Brain pericyte (primary cell): Measurements from ENCODE around the gene IBA57.

Experiments
- DNase-seq: peaks from one replicate; pipeline ENCODE4 v3.0.0-alpha.2; 2012; ENCODE audit warnings: low read depth, low spot score

IBA57 gene

DNA sequence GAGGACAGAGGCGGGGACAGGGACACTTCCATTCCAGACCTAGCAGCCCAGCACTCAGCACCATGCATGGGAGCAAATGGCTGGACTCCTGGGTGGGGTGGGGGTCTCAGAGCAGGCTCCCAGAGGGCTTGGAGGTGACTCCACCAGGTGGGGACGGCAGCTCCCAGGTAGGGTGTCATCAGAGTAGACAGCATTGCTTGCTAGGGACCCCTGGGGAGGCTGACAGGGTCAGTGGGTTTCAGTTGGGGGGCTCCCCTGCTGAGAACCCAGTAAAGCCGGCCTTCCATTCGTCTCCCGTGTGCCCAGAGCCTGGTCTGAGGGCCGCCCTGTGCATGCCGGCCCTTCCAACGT lies 20.6 kb upstream of the IBA57 start:
- DNase-seq: no peak

GRCh38 chr1:228145463-228146416 lies 19.9 kb upstream of the IBA57 start:
- DNase-seq: no peak

DNA sequence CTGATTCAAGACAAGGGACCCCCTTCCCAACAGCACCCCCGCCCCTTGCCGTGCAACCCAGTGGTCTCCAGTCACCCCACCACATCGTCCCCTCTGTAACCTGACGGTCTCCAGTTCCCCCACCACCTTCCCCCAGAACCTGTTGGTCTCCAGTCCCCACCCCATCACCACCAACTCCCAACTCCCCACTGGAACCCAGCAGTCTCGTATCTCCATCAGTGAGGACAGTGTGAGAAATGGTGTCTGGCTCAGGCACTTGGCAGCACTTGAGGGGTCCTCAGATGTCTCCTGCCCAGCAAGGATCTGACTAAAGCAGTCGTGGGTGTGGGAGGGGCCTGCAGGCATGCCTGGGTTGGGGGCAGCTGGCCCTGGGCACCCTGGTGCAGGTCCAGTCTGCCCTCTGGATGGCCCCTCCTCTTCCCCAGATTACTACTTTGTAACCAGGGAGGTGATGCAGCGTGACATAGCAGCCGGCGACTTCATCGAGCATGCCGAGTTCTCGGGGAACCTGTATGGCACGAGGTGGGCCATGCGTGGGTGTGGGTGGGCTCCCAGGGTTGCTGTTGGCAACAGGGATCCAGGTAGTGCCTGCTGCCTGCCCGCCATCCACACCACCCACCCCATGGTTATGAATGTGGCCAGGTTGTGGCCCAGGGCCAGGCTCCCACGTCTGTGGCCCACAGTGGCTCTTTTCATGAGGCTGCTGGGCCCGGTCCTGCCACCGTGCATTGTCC lies 19.0 kb upstream of the IBA57 start:
- DNase-seq: no peak

- no peak for DNase-seq
Measured at GRCh38 chr1:228147151-228147693, 18.4 kb upstream of the IBA57 start.

GRCh38 chr1:228147768-228148167 lies 17.8 kb upstream of the IBA57 start:
- DNase-seq: no peak

DNA sequence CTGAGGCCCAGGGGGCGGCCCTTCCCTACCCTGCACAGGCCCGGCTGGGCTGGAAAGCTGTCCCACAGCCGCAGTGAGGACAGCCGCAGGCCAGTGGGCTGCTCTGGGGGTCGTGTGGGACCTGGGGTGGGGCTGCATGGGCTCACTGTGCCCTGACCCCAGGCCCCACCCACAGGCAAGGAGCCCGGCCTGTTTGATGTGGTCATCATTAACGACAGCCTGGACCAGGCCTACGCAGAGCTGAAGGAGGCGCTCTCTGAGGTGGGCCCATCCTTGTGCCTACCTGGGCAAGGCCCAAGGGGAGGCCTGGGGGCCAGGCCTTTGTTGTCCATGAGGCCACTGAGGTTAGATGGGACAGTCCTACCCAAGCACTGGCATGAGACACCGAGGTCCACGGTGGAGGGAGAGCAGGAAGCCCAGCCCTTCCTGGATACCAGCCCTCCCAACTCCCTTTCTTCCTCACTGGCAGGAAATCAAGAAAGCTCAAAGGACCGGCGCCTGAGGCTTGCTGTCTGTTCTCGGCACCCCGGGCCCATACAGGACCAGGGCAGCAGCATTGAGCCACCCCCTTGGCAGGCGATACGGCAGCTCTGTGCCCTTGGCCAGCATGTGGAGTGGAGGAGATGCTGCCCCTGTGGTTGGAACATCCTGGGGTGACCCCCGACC lies 17.3 kb upstream of the IBA57 start:
- no peak for DNase-seq

GRCh38 chr1:228148935-228149405 lies 16.6 kb upstream of the IBA57 start:
- DNase-seq: no peak

- no peak for DNase-seq
Measured at GRCh38 chr1:228149406-228150119, 16.0 kb upstream of the IBA57 start, which contains the start of gene GJC2. Gene GJC2 (plus strand): TSS chr1:228149930. CDS start chr1:228157759, 7,829 bp downstream.

GRCh38 chr1:228150120-228150460 lies 15.5 kb upstream of the IBA57 start:
- DNase-seq: no peak

DNA sequence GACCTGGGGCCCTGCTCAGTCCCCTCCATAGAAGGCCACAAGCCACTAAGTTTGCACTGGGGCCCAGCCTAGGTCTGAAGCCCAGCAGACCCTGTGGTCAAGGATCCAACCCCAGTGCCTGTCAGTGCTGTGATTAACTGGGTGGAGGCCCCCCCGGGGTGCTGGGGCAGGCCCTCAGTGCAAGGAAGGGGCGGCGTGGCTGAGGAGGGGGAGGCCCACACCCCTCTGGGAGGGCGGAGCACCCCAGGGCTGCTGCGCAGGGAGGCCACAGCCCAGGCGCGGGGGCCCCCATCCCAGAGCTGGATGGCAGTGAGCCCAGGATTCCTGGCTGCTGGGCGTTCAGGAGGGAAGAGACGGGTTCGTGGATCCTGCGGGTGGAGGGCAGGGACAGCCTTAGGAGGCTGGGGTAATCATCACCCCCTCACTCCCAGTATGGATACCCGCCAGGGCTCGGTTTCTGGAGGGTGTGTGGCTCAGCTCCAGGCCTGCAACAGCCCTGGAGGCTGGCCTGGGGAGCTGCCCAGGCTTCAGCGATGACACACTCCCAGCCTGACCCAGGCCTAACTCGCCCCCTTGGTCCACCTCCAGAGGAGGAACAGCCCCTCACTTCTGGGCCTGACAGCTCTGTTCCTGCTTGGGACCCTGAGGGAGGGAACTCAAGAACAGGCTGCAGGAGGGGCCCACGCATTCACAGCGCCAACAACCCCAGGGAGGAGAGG lies 15.0 kb upstream of the IBA57 start:
- no peak for DNase-seq

- DNase-seq: no peak
Measured at GRCh38 chr1:228151180-228151925, 14.3 kb upstream of the IBA57 start.

DNA sequence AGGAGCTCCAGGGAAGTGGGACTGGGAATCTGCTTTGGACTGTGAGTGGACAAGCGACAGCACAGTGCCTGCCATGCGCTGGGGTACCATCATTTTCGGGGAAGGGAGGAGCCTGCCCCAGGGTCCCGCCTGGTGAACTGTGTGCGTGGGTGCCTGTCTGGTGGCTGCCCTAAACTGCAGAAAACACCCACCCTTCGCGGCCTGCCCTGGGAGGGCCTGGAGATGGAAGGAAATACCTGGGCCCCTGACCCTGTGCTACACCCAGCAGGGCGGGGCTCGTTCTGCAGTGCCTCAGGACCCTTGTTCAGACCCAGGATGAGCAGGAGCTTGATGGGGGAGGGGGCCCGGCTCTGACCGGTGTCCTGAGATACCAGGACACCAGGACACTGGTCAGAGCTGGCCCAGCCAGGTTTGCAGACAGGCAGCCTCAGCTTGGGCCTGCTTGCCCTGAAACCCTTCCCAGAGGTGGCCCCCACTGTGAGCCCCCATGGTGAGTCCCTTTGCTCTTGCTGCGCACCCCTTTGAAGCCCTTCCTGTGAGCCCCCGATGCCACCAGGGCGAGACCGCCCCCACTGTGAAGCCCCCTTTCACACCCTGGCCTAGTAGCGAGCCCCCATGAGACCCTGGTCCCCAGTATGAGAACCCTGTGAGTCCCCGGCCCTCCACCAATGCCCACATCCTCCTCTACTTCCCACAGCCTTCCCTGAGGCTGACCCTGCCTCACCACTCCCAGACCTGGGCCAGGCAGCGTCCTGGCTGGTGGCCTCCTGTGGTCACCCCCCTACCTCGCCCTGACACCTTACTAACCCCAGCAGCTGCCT lies 13.3 kb upstream of the IBA57 start:
- no peak for DNase-seq

DNA sequence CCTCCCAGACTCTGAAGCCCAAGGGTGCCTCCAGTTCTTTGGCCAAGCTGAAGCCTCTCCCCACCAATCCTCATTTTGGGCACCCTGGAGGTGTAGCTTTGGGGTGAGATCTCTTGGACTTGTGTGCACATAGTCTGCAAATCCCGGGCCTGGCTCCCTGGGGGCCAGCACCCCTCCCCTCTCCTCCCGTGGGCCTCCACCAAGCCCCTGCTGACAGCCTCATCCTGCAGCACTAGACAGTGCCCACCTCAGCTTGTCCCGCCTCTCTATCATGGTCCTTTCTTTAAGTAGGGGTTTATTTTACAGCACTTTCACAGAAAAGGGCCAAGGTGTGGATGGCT lies 12.7 kb upstream of the IBA57 start:
- DNase-seq: no peak

- DNase-seq: no peak
Measured at GRCh38 chr1:228154021-228154669, 11.5 kb upstream of the IBA57 start.

DNA sequence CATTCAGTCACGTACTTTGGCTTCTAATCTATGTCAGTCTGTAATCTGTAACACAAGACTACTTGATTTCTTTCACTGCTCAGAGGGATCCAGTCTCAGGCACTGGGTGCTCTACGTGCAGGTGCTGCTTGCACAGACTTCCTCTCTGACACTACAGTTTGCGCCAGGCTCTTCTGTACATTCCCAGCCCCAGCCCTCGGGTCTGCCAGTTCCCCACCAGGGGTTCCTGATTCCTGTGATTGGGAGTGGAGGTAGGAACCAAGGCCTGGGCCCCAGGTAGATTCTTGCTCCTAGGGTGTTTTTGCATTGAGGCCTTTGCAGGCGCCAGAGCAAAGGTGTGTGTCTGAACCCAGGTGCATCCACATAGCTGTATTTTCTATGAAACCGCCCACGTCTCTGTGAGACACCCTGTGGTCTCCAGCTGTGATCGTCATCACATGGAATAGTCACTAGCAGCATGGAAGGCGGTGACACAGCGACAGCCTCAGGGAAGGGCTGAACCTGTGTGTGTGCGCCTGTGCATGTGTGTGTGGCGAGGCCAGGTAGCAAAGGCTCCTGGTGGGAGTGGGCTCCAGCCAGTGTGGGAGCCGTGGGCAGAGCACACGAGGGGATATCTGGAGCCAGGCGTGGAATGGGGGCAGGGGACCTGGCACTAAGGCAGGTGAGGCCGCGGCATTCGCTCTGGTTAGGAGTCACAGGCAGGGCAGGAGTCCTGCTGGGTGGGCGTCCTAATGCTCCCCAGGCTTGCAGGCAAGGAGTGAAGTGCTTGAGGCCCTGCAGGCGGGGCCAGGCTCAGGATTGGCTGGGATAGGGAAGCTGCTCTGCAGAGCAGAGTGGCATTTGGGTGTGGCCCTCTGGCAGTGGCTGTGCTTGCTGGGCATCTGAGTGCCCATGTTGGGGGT lies 10.7 kb upstream of the IBA57 start:
- no peak for DNase-seq

- DNase-seq: no peak
Measured at GRCh38 chr1:228155596-228156514, 9.7 kb upstream of the IBA57 start.

- no peak for DNase-seq
Measured at GRCh38 chr1:228156515-228156881, 9.1 kb upstream of the IBA57 start.
